Gastrocnemius medialis (tissue), 4 donors: Measurements from ENCODE around the gene DEPDC1B. TPM values are rescaled to one million over a fixed set of nuclear protein-coding genes. Genes with fewer than 3 reads are reported as not detected.
"Not testable (repeated sequence)": the region's sequence is repeated elsewhere in the genome, so short reads cannot be mapped to it uniquely, and the experiment has no call there.

Experiments used
- ATAC-seq, 2 donors: fragments of 150-250 bp; one replicate each; pipeline ENCODE4 v1.9.1; 2016
- DNase-seq, 2 donors: peaks; one replicate each; pipeline ENCODE4 v3.0.0-alpha.2; 2019
- H3K27ac ChIP-seq, 4 donors: fragments of 200-600 bp; sonication (generic); 1 replicate in 1 of 4; 2 replicates in 3 of 4; pipeline ENCODE4 v1.5.1; 2016 to 2018; ENCODE audit warnings: mild to moderate bottlenecking in 2 of 4, moderate library complexity in 1 of 4
- H3K27me3 ChIP-seq, 3 donors: fragments of 200-600 bp; sonication (generic) in 2 of 3; 1 replicate in 1 of 3; 2 replicates in 2 of 3; pipeline versions ENCODE4 v1.5.1 to v1.6.0; 2016 to 2019; ENCODE audit warnings: mild to moderate bottlenecking in 1 of 3, moderate library complexity in 1 of 3
- H3K36me3 ChIP-seq, 2 donors: fragments of 200-600 bp; sonication (generic) in 1 of 2; one replicate each; pipeline ENCODE4 v1.5.1; 2017 to 2018
- H3K4me1 ChIP-seq, 2 donors: fragments of 200-600 bp; sonication (generic) in 1 of 2; one replicate each; pipeline ENCODE4 v1.5.1; 2016 to 2017; ENCODE audit warnings: mild to moderate bottlenecking in 2 of 2
- H3K4me3 ChIP-seq, 4 donors: fragments of 200-600 bp; sonication (generic) in 3 of 4; 1 replicate in 1 of 4; 2 replicates in 3 of 4; pipeline ENCODE4 v1.5.1; 2016 to 2019; ENCODE audit warnings: mild to moderate bottlenecking in 2 of 4
- H3K9me3 ChIP-seq, 3 donors: fragments of 200-600 bp; sonication (generic) in 2 of 3; 1 replicate in 1 of 3; 2 replicates in 2 of 3; pipeline ENCODE4 v1.5.1; 2016 to 2019
- POLR2A ChIP-seq, 2 donors: fragments of 450-650 bp; IDR thresholded peaks; one replicate each; pipeline ENCODE4 v1.6.1; 2017; ENCODE audit warnings: antibody characterized with exemption in 2 of 2, mild to moderate bottlenecking in 2 of 2, moderate library complexity in 2 of 2
- in situ Hi-C, 4 donors: fragments of 200-750 bp; cut with MboI; loops; one replicate each; pipeline versions ENCODE4 v1.15.0 to v1.8.0; 2017; ENCODE audit warnings: low sequenced_read_pairs in 4 of 4
- intact Hi-C: fragments of 100-400 bp; cut with DNase I; formaldehyde crosslinking; loops from one replicate; pipeline ENCODE4 v1.15.1; 2023; ENCODE audit warnings: low total_unique reads
- total RNA-seq, 4 donors: library from RNA; depleted of rRNA; stranded (reverse); fragments of >200 nt; gene quantifications; one replicate each; pipeline versions ENCODE4 v1.1.0 to v1.2.3, GENCODE V29; 2016
- TF ChIP-seq, protein P1 (sequence below), 5 experiments: fragments of 450-650 bp in 3 of 5; fragments of 200-600 bp in 2 of 5; sonication (generic) in 2 of 5; IDR thresholded peaks in 4 of 5; conservative IDR thresholded peaks in 1 of 5; 1 replicate in 4 of 5; 2 replicates in 1 of 5; pipeline ENCODE4 v1.5.1; 2016 to 2019; ENCODE audit warnings: antibody characterized with exemption in 5 of 5, mild to moderate bottlenecking in 3 of 5, moderate library complexity in 3 of 5

DEPDC1B gene
- total RNA-seq, 4 donors from 2014 or later, result 0.42 TPM; not detected in 3

DNA sequence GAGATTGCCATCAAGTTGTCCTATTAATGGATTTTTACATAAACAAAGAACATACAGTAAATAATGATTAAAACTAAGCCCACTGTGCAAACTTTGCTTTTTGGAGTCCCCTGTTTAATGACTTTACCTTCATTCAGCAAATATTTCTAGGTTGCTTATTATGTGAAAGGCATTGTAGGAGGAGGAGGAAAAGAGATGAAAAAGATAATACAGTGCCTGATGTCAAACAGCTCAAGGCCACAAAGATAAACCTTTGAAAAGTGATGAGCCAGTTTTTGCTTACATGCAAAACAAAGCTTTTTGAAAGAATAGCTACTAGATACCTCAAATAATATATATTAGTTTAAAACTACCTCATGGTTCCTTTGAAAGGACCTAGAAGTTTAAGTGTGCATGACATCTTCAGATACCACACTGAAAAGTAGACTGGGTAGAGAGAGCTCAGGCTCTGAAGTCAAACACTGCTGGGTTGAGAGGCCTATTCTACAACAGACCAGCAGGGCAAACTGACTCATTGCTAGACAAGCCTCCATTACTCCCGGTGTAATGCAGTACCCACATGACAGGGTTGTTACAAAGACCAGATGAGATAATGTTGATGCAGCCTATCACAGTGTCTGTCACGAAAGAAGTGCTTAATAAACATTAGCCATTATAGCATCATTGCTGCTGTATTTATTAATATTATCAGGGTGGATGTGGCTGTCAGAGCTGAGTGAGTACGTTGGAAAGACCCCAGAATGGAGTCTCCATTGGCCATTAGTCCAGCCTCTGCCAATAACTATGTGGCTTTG is 11.8 kb downstream of the DEPDC1B start:
- Histone ChIP-seq H3K9me3 (no peaks in the 10 kb centered on the region), H3K27me3 (no peaks in the 10 kb centered on the region), H3K27ac (no peak overlapping the region), H3K4me1 (no peaks in the 10 kb centered on the region), H3K4me3 (no peak overlapping the region), H3K36me3 (no peaks in the 10 kb centered on the region)
- TF ChIP-seq, protein P1, sequence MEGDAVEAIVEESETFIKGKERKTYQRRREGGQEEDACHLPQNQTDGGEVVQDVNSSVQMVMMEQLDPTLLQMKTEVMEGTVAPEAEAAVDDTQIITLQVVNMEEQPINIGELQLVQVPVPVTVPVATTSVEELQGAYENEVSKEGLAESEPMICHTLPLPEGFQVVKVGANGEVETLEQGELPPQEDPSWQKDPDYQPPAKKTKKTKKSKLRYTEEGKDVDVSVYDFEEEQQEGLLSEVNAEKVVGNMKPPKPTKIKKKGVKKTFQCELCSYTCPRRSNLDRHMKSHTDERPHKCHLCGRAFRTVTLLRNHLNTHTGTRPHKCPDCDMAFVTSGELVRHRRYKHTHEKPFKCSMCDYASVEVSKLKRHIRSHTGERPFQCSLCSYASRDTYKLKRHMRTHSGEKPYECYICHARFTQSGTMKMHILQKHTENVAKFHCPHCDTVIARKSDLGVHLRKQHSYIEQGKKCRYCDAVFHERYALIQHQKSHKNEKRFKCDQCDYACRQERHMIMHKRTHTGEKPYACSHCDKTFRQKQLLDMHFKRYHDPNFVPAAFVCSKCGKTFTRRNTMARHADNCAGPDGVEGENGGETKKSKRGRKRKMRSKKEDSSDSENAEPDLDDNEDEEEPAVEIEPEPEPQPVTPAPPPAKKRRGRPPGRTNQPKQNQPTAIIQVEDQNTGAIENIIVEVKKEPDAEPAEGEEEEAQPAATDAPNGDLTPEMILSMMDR (IDR thresholded peaks at IDR 0.05 in 4 of 5, conservative IDR thresholded peaks at IDR 0.05 in 1 of 5), result no peak
- no peak for TF ChIP-seq POLR2A (IDR thresholded peaks at IDR 0.05)
- intact Hi-C loops, result no loop called here
- in situ Hi-C loops, result loop anchor here in 1 of 4 donors (25.0 kb wide), 1 partner anchor 876 kb away; no protein-coding TSS in a partner anchor
- DNase-seq (no peak), ATAC-seq (no peak)

DNA sequence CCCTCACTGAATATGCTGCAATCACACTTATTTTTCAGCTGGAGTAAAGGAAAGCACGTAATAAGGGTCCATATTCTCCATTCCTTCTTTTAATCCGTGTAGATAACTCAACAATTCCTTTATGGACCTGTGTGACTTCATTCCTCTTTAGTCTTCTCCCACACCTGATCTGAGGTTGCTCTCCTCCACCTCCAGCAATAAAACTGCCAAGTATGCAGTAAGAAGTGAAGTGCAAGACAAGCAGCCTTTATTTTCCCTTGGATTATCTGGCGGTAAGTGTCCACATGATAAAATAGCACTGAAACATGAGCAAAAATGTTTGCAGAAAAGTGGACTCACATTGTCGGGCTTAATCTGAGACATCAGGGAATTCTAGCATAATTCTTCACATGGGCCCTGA is 13.8 kb downstream of the DEPDC1B start:
- H3K27me3 ChIP-seq, result no peaks in the 10 kb centered on the region
- TF ChIP-seq POLR2A (IDR thresholded peaks at IDR 0.05), result no peak
- TF ChIP-seq, protein P1 (IDR thresholded peaks at IDR 0.05 in 4 of 5, conservative IDR thresholded peaks at IDR 0.05 in 1 of 5), result no peak
- no peaks in the 10 kb centered on the region for H3K4me1 ChIP-seq
- ATAC-seq (no peak), DNase-seq (no peak)
- no peaks in the 10 kb centered on the region for H3K9me3 ChIP-seq
- no peak overlapping the region for H3K27ac ChIP-seq
- H3K36me3 ChIP-seq, result no peaks in the 10 kb centered on the region
- in situ Hi-C loops (loop anchor here in 1 of 4 donors (25.0 kb wide), 1 partner anchor 874 kb away; no protein-coding TSS in a partner anchor), intact Hi-C loops (no loop called here)
- no peak overlapping the region for H3K4me3 ChIP-seq

DNA sequence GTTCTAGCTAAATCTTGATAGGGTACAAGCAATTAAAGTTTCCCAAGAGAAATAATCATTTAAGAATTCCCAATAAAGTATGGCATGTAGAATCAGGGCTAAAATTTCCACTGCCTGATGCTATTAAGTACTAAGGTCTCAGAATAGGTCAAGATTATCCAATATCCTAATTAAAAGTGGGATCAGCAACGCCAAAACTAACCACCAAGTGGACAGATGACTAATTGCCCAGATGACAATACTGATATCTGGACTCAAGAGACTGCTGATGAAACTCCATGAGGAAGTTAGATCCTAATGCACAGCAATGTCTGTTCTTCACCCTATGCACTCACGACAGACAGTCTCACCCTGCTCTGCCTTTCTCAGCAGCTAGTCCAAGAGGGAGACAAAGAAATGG is 14.3 kb downstream of the DEPDC1B start:
- no peak overlapping the region for H3K27ac ChIP-seq
- no peaks in the 10 kb centered on the region for H3K4me1 ChIP-seq
- DNase-seq, result no peak
- TF ChIP-seq, protein P1 (IDR thresholded peaks at IDR 0.05 in 4 of 5, conservative IDR thresholded peaks at IDR 0.05 in 1 of 5), result no peak
- no peak for TF ChIP-seq POLR2A (IDR thresholded peaks at IDR 0.05)
- no peaks in the 10 kb centered on the region for H3K36me3 ChIP-seq
- H3K4me3 ChIP-seq, result no peak overlapping the region
- H3K9me3 ChIP-seq, result no peaks in the 10 kb centered on the region
- no peaks in the 10 kb centered on the region for H3K27me3 ChIP-seq
- in situ Hi-C loops, result loop anchor here in 1 of 4 donors (25.0 kb wide), 1 partner anchor 873 kb away; no protein-coding TSS in a partner anchor
- ATAC-seq, result no peak
- intact Hi-C loops, result no loop called here

DNA sequence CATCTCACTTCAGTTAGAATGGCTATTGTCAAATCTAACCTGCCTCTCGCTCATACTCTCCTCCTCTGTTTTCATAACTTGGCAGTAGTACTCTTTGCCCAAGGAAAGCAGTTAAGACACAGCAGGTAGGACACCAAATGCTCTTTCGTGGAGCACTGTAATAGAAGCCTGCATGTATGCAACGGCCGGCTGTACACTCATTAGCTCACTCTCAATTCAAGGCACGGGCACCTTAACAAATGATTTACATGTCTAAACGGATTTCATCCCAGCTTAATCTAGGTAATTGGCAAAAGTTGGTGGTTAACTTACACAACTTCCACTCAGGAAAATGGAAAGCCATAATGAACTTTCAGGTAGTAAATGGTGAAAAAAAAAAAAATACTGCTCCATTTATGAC is 14.9 kb downstream of the DEPDC1B start:
- ATAC-seq (no peak), DNase-seq (no peak)
- Histone ChIP-seq H3K27me3 (no peaks in the 10 kb centered on the region), H3K36me3 (no peaks in the 10 kb centered on the region), H3K27ac (no peak overlapping the region), H3K4me1 (no peaks in the 10 kb centered on the region), H3K9me3 (no peaks in the 10 kb centered on the region), H3K4me3 (no peak overlapping the region)
- no peak for TF ChIP-seq POLR2A (IDR thresholded peaks at IDR 0.05)
- TF ChIP-seq, protein P1 (IDR thresholded peaks at IDR 0.05 in 4 of 5, conservative IDR thresholded peaks at IDR 0.05 in 1 of 5), result no peak
- intact Hi-C loops, result no loop called here
- in situ Hi-C loops, result loop anchor here in 1 of 4 donors (25.0 kb wide), 1 partner anchor 873 kb away; no protein-coding TSS in a partner anchor

DNA sequence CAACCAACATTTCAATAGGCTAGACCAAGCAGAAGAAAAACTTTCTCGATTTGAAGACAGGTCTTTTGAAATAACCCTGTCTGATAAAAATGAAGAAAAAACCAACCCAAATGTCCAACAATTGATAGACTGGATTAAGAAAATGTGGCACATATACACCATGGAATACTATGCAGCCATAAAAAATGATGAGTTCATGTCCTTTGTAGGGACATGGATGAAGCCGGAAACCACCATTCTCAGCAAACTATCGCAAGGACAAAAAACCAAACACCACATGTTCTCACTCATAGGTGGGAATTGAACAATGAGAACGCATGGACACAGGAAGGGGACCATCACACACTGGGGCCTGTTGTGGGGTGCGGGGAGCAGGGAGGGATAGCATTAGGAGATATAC is 18.0 kb downstream of the DEPDC1B start:
- ATAC-seq, H3K27me3 ChIP-seq, H3K4me3 ChIP-seq, H3K27ac ChIP-seq, intact Hi-C loops, H3K9me3 ChIP-seq, H3K4me1 ChIP-seq, DNase-seq, H3K36me3 ChIP-seq: not testable (repeated sequence)
- in situ Hi-C loops, result loop anchor here in 1 of 4 donors (25.0 kb wide), 1 partner anchor 870 kb away; no protein-coding TSS in a partner anchor
